Left lung (tissue), 10 donors: ENCODE results near the gene FAM83C. TPM values are rescaled to one million over a fixed set of nuclear protein-coding genes. Genes with fewer than 3 reads are reported as not detected.

Experiments
- ATAC-seq: fragments of 200-7000 bp; cut with Tn5 transposase; one replicate; pipeline ENCODE4 v1.9.1; 2020; ENCODE audit warnings: moderate library complexity
- DNase-seq, 4 donors: peaks; one replicate each; pipeline ENCODE4 v3.0.0-alpha.2; 2013 to 2020
- H3K27ac ChIP-seq, 2 donors: fragments of 200-600 bp; sonication (generic) in 1 of 2; one replicate each; pipeline versions ENCODE4 v1.5.0 to v1.8.0; 2020 to 2021
- H3K27me3 ChIP-seq, 2 donors: fragments of 200-600 bp; sonication (generic) in 1 of 2; one replicate each; pipeline versions ENCODE4 v1.5.0 to v1.8.0; 2020 to 2021
- H3K36me3 ChIP-seq, 2 donors: fragments of 200-600 bp; sonication (generic) in 1 of 2; one replicate each; pipeline versions ENCODE4 v1.5.0 to v1.8.0; 2020 to 2021
- H3K4me1 ChIP-seq, 2 donors: fragments of 200-600 bp; one replicate each; pipeline ENCODE4 v1.8.0; 2021
- H3K4me3 ChIP-seq, 2 donors: fragments of 200-600 bp; sonication (generic) in 1 of 2; one replicate each; pipeline versions ENCODE4 v1.5.0 to v1.8.0; 2020 to 2021; ENCODE audit warnings: mild to moderate bottlenecking in 1 of 2
- H3K9me3 ChIP-seq, 2 donors: fragments of 200-600 bp; sonication (generic) in 1 of 2; one replicate each; pipeline versions ENCODE4 v1.5.0 to v1.8.0; 2020 to 2021
- intact Hi-C, 2 donors: fragments of 100-400 bp; cut with DNase I; formaldehyde crosslinking; loops; one replicate each; pipeline versions ENCODE4 v1.11.2 to v1.14.2; 2022
- polyA plus RNA-seq, 6 donors: library from polyadenylated mRNA; unstranded; fragments of 120-200 nt; gene quantifications; one replicate each; pipeline ENCODE4 v1.2.1, GENCODE V29; 2013; ENCODE audit not compliant: insufficient read length in 6 of 6
- total RNA-seq, 2 donors: library from RNA; stranded (reverse); fragmentation: NEBNext Ultra II Directional; extraction: Animal tissue kit (Norgen Biotek cat#: 25700); gene quantifications; one replicate each; pipeline ENCODE4 v1.2.1, GENCODE V29; 2021
- TF ChIP-seq, protein P1 (sequence below), 2 donors: fragments of 200-600 bp; sonication (generic) in 1 of 2; IDR thresholded peaks; one replicate each; pipeline versions ENCODE4 v1.5.0 to v1.8.0; 2021; ENCODE audit warnings: antibody characterized with exemption in 2 of 2
- donor health status: DM: no; HTN: yes; CAD: no.
- donor health status: DM: no; HTN: no; CAD: no.

Gene FAM83C
- total and polyA plus RNA-seq, 8 donors, result not detected

DNA sequence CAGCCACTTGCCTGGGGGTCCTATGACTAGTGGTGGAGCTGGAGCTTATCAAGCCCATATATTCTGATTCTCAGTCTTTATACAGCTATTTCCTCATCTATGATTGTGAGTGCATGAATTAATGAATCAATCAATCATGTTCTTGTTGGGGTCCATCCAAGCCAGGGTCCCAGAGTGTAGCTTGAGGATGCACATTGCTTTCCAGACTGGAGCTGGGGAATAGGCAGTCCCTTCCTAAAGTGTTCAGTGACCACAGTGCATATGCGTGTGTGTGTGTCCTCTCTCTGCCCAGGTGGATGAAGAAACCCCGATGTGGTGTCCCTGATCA lies 40.6 kb downstream of the FAM83C start:
- peaks cover 0 to 8% of the 10 kb centered on the region in 2 donors for H3K4me1 ChIP-seq
- H3K27me3 ChIP-seq, result no peaks in the 10 kb centered on the region
- TF ChIP-seq, protein P1, sequence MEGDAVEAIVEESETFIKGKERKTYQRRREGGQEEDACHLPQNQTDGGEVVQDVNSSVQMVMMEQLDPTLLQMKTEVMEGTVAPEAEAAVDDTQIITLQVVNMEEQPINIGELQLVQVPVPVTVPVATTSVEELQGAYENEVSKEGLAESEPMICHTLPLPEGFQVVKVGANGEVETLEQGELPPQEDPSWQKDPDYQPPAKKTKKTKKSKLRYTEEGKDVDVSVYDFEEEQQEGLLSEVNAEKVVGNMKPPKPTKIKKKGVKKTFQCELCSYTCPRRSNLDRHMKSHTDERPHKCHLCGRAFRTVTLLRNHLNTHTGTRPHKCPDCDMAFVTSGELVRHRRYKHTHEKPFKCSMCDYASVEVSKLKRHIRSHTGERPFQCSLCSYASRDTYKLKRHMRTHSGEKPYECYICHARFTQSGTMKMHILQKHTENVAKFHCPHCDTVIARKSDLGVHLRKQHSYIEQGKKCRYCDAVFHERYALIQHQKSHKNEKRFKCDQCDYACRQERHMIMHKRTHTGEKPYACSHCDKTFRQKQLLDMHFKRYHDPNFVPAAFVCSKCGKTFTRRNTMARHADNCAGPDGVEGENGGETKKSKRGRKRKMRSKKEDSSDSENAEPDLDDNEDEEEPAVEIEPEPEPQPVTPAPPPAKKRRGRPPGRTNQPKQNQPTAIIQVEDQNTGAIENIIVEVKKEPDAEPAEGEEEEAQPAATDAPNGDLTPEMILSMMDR (IDR thresholded peaks at IDR 0.05), result no peak
- peak overlapping the region in 1 of 2 donors; percentile 57 for H3K27ac ChIP-seq
- DNase-seq (no peak), ATAC-seq (no peak)
- H3K36me3 ChIP-seq, result peaks cover 0 to 5% of the 10 kb centered on the region in 2 donors
- intact Hi-C loops, result no loop called here
- H3K4me3 ChIP-seq, result no peak overlapping the region
- H3K9me3 ChIP-seq, result no peaks in the 10 kb centered on the region

DNA sequence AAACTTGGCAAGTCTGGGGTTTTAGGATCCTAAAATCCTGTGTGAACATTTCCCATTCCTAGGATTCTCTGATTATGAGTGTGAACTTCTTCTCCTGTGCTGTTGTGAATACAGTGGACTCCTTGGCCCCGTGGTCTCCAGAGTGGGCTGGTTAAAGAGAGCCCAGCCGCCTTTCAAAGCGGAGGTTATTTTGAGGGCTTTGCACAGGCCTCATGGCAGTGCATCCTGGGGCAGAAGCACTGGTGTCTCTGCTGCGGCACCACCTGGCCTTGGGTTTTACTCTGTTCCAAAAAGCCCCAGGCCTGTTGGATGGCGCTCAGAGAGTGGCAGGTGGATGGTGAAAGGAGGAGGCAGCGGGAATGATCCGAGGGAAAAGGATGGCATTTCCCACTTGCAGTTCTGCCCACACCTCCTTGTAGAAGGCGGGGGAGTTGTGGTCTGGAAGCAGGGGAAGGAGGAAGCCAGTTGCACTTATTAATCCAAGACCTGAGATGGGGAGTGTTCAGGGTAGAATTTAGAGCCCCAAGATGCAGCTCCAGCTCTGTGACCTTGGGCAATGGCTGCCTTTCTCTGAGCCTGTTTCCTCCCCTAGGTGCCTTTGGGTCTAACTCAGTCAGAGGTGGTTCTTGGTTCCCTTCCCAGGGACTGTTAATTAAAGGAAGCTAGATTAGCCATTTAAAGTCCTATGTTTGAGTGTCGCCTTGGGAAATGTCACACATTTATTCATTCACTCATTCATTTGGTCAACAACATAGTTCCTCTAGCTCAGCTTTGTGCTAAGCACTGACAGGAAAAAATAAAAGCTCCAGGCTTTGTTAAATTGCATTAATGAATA lies 43.4 kb downstream of the FAM83C start:
- TF ChIP-seq, protein P1 (IDR thresholded peaks at IDR 0.05), result no peak
- no peaks in the 10 kb centered on the region for H3K36me3 ChIP-seq
- intact Hi-C loops, result no loop called here
- no peak overlapping the region for H3K27ac ChIP-seq
- peaks cover 0 to 8% of the 10 kb centered on the region in 2 donors for H3K4me1 ChIP-seq
- DNase-seq, result no peak
- no peaks in the 10 kb centered on the region for H3K9me3 ChIP-seq
- ATAC-seq, result no peak
- H3K27me3 ChIP-seq, result no peaks in the 10 kb centered on the region
- H3K4me3 ChIP-seq, result no peak overlapping the region

DNA sequence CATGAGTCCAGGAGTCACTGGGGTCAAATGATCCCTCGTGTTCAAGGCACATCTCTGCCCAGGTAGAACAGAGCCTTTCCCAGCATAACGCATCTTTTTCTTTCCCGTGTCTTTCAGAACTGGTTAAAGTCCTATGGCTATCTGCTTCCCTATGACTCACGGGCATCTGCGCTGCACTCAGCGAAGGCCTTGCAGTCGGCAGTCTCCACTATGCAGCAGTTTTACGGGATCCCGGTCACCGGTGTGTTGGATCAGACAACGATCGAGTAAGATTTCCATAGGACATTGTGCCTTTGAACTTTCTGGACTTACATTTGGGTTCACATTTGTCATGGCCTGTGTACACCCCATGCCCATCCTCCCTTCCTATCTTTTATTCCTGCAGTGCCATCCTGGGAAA lies 45.5 kb downstream of the FAM83C start:
- Histone ChIP-seq H3K27me3 (no peaks in the 10 kb centered on the region), H3K36me3 (no peaks in the 10 kb centered on the region), H3K4me3 (no peak overlapping the region), H3K27ac (no peak overlapping the region), H3K4me1 (peaks cover 0 to 6% of the 10 kb centered on the region in 2 donors), H3K9me3 (no peaks in the 10 kb centered on the region)
- DNase-seq, result no peak
- intact Hi-C loops, result no loop called here
- TF ChIP-seq, protein P1 (IDR thresholded peaks at IDR 0.05), result no peak
- no peak for ATAC-seq

GRCh38 chr20:35243986-35244385 lies 48.2 kb downstream of the FAM83C start:
- no peak for ATAC-seq
- no peaks in the 10 kb centered on the region for H3K36me3 ChIP-seq
- H3K27me3 ChIP-seq, result no peaks in the 10 kb centered on the region
- H3K27ac ChIP-seq, result no peak overlapping the region
- H3K4me1 ChIP-seq, result no peaks in the 10 kb centered on the region
- H3K9me3 ChIP-seq, result no peaks in the 10 kb centered on the region
- no peak for DNase-seq
- no peak overlapping the region for H3K4me3 ChIP-seq
- TF ChIP-seq, protein P1 (IDR thresholded peaks at IDR 0.05), result no peak
- intact Hi-C loops, result no loop called here

DNA sequence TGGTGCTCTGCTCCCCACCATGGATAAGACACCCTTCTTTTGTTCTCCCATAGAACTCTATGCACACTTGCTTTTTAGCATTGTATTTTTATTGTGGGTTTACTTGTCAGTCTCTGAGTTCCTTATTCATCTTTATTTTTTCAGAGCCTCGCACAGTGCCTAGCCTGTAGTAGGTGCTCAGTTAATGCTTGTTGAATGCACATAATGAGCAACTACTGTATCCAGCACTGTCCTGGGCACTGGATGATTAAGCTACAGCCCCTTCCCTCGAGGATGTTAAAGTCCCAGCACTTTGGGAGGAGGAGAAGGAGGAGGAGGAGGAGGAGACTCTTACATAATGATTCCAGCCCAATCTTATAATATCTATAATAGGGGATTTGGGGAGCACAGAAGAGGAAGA lies 48.9 kb downstream of the FAM83C start:
- DNase-seq (no peak), ATAC-seq (no peak)
- Histone ChIP-seq H3K4me3 (no peak overlapping the region), H3K9me3 (no peaks in the 10 kb centered on the region), H3K36me3 (no peaks in the 10 kb centered on the region), H3K4me1 (peaks cover 0 to 4% of the 10 kb centered on the region in 2 donors), H3K27ac (no peak overlapping the region), H3K27me3 (no peaks in the 10 kb centered on the region)
- intact Hi-C loops, result no loop called here
- TF ChIP-seq, protein P1 (IDR thresholded peaks at IDR 0.05), result no peak
